Activated CD4-positive, alpha-beta T cell treated with anti-CD3 and anti-CD28 coated beads, Interleukin-2, Interleukin-4, amounts not matched to agents 100 ng/mL and 50 ng/mL, durations not matched to agents 16 hours and 8 hours (primary cell): ENCODE measurements around the gene KRT39.

Experiments
- DNase-seq: peaks from one replicate; pipeline ENCODE4 v3.0.0-alpha.2; 2020; ENCODE audit warnings: low spot score

Gene KRT39

DNA sequence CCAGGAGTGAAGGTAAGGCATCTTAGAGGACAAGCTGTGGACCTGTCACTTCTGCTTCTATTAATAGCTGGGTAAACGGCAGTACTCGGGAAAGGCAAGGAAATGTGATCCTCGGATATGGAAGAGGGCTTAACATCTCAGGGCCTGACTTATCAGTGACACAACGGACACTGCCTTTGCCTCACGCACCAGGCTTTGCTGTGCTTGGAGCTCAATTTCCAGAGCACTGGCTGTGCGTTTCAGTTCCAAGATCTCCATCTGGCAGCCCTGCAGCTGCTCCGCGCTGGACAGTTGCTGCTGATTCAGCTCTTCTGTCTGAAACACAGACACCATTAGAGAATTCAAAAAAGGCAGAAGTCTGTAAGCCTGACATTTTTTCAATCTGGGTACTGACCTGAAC lies 13.8 kb upstream of the KRT39 start:
- DNase-seq: no peak

DNA sequence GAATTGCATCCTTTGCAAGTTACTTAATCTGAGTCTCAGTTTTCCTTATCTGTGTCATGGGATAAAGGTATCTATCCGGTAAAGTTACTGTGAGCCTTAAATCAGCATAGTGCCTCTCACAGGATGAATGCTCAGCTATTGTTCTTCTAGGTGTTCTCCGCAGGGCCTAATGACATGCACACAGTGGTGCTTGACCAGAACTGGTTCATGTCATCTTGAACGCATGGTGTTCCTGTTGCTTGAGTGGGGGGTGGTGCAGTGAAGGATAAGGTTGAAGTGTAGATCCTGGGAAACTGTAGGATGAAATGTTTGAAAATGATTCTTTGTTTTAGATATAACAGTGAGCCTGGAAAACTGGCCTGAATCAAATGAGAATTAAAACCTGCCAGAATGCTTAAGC lies 13.4 kb upstream of the KRT39 start:
- DNase-seq: no peak

DNA sequence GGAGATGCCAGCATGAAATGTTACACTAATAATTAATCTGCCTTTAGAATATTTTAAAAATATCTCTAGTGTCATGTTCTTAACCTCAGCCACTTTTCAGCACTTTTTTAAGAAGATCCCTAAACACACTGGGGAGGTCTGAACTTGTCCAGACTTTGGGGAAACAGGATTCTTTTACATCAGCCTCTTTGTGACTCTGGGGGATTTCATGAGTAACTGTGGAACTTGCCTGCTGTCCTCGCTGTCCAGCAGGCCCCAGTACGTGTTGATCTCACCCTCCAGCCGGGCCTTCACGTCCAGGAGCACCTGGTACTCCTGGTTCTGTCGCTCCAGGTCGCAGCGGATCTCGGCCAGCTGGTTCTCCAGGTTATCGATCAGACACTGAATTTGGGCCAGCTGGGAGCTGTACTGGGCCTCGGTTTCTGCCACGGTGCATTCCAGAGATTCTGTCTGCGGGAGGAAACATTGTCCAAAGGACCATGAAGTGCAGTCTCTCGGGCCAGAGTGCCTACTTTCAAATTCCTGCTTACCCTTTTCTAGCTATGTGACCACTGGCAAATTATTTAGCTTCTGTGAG lies 11.9 kb upstream of the KRT39 start:
- no peak for DNase-seq

DNA sequence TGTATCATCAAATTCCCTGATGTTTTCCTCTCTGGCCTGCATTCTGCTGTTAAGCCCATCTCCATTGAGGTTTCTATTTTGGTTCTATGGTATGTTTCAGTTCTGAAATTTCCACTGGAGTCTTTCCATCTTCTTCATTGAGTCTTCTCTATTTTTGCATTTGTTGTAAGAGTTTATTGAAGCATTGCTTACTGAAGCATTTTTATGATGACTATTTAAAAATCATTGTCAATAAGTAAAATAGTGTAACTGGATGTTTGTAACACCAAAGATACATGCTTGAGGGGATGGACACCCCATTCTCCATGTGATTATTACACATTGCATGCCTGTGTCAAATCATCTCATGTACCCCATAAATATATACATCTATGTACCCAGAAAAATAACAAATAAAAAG lies 8.8 kb upstream of the KRT39 start:
- no peak for DNase-seq

DNA sequence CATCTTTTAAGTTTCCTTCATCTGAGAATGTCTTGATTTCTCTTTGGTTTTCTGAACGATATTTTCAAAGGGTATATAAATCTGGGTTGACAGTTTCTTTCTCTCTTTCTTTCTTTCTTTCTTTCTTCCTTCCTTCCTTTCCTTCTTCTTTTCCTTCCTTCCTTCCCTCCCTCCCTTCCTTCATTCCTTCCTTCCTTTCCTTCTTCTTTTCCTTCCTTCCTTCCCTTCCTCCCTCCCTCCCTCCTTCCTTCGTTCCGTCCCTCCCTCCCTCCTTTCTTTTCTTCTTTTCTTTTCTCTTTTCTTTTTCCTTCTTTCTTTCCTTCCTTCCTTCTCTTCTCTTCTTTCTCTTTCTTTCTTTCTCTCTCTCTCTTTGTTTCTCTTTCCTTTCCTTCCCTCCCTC lies 7.6 kb upstream of the KRT39 start:
- DNase-seq: no peak

DNA sequence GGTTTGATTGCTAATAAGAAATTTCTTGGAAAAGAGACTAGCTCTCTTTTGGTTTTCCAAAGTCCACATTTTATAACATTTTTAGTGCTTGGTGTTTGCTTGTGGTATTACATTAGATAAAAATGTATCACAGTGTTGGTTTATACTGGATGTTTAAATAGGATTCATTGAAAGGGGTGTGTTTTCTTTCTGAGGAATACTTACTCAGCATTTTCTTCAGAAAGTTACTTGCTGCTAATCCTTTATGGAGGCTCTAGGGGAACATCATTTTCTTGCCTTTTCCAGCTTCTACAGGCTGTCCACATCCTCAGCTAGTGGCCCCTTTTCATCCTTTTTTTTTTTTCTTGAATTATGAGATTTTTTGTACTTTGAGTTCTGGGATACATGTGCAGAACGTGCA lies 834 bp upstream of the KRT39 start:
- no peak for DNase-seq

DNA sequence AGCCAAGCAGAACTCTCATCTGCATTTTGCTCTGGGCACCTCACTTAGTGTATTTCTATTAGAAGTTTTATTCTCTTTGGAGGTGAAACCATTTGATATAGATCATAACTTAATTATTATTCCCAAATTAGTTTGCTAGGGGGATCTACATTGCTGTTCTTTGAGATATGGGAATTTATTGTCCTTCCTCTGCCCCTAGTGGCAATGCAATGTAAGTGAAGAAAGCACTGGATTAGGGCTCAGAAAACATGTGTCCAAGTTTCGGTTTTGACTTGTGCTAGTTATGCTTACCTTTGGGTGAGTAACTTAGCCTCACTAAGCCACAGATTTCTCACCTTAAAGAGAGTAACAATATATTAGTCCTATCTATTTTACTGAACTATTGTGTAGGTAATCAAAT lies 2.9 kb downstream of the KRT39 start:
- DNase-seq: peak; percentile 13

DNA sequence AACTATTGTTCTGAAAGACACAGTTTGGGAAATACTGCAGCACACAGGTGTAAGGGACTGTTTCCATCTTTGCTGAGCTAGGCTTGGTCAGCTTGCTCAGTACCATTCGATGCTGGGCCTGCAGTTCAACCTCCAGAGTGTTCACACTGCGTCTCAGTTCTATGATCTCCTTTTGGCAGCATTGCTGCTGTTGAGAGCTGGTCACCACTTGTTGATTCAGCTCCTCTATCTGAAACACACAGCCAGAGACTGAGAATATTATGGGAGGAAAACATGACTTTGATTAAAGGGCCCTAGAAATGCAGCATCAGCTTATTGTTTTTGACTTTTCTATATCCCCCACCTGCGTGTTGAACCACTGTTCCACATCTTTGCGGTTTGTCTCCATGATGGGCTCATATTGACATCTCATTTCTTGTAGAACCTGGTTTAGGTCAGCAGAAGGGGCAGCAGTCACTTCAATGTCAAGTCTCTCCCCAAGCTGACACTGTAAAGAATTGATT lies 4.6 kb downstream of the KRT39 start:
- DNase-seq: no peak

DNA sequence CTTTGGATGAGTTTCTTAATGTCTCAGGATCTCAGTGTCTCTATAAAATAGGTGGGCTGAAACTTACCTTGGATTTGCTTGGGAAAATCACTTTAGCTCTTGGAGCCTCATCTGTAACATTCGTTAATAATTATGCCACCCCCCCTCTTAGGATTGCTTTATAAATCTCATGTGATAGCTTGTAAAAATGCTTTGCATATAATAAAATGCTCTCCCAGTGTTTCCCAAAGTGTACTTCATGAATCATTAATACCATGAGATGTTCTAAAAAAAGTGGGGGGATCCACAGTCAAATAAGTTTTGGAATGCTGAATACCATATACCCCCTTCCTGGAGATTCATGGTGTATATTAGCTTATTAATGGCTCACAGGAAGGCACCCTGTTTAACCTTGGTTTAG lies 5.2 kb downstream of the KRT39 start:
- no peak for DNase-seq

DNA sequence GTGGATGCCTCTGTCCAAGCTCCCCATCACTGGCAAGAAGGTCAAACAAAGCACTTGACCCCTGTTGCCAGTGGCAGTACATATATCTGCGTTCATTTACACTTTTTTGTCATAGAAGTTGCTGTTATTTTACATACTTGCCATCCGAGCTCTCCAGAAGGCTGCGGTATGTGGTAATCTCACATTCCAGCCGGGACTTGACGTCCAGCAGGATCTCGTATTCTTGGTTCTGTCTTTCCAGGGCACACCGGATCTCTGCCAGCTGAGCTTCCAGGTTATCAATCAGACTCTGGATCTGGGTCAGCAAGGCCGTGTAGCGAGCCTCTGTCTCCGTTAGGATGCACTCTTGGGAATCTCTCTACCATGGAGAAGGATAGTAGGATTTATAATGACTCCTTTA lies 6.6 kb downstream of the KRT39 start:
- DNase-seq: no peak

DNA sequence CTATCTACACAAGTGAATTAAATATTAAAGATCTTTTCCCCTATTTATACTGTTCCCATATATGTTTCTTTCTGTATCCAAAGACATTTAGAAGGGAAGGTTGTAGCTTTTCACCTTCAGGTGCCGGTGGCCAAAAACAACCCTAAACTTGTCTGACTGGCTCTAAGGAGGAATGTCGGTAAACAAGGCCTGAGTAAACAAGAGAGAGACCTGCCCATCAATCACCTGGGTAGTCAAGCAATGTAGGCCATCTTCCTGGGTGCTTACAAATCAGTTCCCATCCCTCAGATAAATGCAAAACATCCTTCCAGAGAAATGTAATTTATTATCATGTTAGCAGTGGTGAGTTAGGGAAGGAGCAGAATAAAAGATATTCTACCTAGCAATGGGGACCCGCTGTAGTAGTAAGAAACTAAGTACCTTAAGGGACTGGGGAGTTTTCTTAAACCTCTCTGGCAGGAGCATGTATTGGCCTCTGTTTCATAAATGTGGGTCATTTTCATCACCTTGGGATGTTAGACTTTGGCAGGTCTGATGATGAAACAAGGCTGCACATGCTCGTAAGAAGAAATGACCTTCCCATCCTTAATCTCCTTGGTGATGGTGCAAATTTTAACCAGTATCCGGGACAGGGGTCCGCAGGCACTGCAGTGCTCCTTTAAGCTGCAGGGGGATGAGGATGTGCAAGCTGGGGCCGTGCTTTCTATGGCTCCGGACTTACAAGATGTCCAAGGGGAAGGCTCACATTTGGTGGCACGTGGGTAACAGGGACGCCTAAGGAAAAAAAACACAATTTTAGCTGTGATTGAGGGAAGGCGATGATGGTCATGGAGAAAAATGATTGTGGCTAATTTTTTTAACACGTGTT lies 8.4 kb downstream of the KRT39 start:
- no peak for DNase-seq

DNA sequence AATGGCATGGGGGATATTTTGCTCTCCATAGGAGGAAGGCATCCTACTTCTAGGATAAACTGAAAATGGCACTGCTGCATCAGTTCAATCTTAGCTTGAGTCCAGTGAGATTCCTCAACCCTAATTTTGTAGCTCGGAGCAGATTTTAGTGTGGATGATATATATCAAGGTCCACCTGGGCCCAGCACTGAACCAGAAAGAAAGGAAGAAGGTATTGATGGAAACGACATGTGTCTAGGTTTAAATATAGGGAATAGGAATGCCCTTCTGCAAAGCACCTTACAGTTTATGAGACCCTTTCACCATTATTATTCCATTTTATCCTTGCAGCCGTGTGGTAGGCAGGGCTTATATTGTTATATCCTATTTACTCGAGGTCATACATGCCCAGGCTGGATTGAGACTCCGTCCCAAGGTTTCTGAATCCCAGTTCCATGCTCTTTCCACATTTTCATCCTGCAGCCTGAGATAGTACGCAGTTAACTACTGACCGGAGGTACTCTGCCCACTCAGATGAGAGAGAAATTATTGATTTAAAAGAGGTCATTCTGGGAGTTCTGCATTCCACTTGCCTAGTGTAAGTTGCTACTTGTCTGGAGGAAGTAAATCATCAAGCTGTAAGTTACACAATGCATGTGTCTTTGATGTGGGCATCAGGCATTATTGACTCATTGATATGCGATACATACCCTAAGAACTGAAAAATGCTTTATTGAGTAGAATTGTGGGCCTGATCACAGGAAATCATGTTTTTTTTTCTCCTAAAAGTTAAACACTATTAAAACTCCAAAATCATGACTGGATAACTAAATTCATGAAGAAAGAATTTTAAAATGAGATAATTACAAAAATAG lies 10.1 kb downstream of the KRT39 start:
- no peak for DNase-seq

DNA sequence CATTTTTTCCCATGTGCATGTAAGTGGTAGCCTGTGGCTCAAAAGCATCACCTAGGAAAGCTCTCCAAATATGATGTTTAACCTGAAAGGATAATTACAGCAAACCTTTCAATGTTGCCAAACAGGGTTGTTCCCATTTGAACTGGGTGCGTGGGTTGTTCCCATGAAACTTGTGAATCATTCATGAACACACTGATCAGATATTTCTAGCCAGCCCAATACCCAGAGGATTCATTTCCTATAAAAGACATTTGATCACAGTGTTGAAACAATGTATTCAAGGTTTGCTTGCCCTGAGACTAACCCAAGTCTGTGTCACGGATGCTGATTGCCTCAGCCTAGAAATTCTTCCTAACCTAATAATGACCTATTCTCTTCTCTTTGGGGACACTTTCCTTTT lies 12.9 kb downstream of the KRT39 start:
- no peak for DNase-seq

DNA sequence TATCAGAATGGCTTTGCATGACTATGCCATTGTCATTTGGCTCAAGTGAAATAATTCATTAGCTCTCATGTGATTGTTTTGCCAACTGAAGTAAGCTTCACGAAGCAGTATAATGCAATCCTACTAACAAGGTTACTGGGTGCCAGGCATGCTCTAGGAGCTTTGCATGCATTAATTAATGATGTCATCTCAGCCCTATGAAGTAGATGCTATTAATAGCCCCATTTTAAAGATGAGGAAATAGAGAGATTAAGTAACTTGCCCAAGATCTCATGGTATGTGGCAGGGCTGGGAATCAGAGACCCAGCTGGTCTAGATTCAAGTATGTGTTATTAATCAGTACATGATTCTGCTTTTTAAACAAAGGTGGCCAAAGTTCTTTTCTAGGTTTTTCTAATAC lies 14.1 kb downstream of the KRT39 start:
- DNase-seq: no peak

DNA sequence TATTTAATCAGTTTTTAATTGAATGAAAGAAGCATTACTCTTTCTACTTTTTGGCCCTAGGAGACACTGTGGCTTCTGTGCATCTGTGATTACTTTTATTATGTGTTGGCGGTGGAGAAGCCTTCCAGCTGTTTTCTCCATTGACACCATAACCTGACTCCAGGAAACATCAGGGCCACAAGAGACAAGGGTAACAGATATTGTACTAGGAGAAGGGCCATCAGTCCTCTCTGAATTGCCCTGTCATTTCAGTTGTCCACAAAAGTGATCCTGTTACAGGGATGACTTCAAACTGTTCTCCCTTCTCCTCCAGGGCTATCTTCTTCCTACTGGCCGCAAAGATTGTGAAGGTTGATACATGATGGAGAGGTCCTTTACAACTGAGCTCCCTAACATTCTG lies 14.6 kb downstream of the KRT39 start:
- DNase-seq: no peak

DNA sequence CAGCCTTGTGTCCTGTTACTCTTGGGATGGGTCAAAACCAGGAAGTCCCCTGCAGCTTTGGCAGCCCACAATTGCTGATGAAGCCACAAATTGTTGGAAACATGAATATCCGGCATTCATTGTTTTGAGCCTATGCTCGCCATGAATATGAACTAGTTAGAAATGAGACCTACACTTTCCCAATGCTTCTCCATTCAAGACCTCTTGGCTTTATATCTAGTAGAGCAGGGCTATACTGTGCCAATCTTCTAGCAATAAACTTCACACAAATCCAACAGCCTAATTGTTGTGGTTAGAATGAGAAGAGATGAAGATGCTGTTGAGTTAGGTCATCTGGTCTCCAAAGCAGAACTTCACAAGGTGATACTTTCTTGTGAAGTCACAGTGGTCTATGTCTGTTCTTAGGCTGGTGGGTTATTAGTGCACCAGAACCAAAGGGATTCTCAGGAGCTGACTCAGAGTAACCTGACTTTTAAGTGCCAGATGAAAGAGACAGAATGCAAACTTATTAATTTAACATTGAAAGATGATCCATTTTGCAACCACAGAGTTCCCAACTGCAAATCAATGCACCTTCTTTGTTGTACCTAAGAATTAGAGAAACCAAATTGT lies 15.6 kb downstream of the KRT39 start:
- no peak for DNase-seq

DNA sequence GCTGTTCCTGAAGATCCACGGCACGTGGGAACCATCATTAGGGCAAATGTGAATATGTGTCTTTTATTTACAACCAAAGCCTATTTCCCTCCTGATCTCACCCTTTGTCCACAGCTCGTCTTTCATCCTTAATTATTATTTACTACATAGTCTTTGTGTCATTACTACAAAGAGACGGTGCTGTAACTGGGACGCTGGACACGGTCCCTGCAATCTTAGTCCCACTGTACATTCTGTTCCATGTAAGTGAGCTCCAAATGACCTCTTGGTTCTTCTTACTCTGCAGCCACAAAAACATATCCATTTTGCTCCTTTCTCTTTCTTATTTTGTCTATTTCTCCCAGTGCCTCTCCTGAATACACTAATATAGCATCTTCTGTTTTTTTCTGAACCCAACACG lies 16.6 kb downstream of the KRT39 start:
- DNase-seq: no peak

DNA sequence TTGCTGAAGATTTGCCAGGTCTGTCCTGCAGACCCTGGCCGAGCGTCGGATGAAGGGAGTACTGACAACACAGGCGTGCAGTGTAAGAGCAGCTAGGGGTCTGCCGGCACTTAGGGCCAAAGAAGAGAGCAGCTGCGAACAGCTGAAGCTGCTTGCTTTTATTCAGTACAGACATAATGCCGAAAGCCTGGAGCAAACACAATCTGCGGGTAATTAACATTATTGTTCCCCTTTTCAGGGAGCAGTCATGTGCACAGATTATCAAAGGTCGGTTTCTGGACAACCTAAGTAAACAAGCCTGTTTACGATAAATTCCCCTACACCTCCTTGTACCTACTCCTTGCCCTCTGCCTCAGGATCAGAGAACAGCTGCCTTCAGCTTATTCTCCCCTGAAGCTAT lies 17.3 kb downstream of the KRT39 start:
- DNase-seq: no peak

DNA sequence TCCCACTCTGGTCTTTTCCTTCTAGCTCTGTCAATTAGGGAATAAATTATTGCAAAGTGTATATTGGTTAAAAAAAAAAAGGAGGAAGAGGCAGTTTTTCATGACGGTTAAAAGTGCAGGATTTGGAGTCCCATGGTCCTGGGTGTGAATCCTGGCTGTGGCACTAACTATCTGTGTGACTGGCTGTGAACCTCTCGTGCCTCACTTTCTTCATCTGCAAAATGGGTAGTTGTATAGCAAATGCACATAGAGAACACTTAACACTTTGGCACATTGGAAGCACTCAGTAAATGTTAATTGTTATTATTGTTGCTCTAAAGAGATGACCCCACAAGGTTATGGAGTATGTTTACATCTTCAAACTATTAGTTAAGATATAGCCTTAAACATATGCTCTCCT lies 18.8 kb downstream of the KRT39 start:
- no peak for DNase-seq

DNA sequence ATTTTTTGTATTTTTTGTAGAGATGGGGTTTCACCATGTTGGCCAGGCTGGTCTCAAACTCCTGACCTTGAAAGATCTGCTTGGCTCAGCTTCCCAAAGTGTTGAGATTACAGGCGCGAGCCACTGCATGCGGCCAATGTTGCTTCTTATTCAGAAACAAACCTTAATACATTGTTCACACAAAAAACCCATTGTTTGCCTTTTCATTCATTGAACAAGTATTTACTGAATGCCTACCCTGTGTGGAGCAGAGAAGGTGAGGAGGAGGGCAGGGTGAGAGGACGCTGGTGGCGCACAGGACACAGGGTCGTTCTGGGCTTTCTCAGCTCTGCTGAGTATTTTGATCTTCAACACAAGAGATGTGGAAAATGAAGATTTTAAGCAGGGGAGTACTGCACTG lies 21.3 kb downstream of the KRT39 start:
- no peak for DNase-seq

DNA sequence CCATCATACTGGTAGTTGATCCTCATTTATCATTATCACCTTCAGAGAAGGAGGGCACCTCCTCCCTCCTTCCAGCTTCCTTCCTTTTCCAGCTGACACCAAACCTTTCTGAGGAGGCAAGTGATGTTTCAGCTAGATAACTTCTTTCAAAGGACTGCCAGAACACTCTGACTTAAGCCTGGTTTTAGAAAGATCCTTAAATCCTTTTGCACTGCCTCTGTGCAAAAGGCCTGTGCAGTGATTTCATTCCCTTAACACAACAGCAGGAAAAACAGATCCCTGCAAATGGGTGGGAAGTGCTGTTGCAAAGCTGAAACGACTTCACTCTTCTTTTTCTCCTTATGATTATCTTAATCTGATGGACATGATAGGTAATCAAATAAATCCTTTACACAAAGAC lies 22.2 kb downstream of the KRT39 start:
- no peak for DNase-seq

DNA sequence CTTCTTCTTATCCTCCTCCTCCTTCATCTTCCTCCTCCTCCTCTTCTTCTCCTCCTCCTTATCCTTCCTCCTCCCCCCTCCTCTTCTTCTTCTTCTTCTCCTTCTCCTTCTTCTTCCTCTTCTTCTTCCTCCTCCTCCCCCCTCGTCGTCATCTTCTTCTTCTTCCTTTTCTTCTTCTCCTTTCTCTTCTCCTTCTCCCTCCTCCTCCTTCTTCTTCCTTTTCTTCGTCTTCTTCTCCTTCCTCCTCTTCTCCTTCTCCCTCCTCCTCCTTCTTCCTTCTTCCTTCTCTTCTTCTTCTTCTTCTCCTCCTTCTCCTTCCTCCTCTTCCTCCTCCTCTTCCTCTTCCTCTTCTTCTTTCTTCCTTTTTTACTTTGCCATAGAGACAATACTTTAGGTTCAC lies 24.2 kb downstream of the KRT39 start:
- no peak for DNase-seq

DNA sequence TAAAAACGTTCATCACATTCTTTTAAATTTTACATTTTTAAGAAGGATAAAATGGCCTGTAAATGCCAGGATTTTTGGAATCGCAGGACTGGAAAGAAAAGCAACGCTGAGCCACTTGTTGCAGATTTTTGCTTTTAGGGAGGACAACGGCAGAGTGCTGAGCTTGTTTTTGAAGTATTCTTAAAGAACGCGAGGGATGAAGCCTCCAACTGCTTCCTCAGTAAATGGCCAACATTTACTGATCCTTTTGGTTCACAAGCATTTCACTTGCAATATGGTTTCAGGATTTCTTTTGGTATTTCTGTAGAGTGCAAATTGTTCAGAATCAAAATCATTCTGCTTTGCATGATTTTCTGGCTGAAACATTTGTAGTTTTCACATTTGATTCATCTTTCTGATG lies 26.5 kb downstream of the KRT39 start:
- DNase-seq: no peak
